ENCODE measurements around the gene JAK2.

DNA sequence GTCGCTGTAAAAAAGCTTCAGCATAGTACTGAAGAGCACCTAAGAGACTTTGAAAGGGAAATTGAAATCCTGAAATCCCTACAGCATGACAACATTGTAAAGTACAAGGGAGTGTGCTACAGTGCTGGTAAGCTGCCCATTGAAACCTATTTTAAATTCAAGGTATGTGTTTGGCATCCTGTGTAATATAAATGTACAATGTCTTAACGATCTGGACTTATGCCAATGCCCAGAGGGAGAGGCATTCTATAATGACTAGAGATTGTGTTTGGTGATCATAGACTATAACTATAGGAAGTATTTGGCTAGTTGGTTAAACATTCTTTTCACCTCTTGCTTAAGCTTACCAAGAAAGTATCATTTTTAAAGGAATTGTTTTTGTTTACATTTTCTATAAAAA, 104.7 kb downstream of the JAK2 start:
- TF ChIP-seq POLR2A (IDR thresholded peaks at IDR 0.05; ENCODE audit: low read depth, low read length) (no peak), SMC3 (IDR thresholded peaks at IDR 0.05; ENCODE audit: low read depth, low read length) (no peak), RAD21 (IDR thresholded peaks at IDR 0.05; ENCODE audit: low read length) (no peak), USF2 (IDR thresholded peaks at IDR 0.05; ENCODE audit: low read depth, low read length) (no peak), CHD1 (IDR thresholded peaks at IDR 0.05; ENCODE audit: low read depth, low read length) (no peak), MAZ (IDR thresholded peaks at IDR 0.05; ENCODE audit: borderline replicate concordance, low read depth, low read length) (no peak), CEBPB (IDR thresholded peaks at IDR 0.05; ENCODE audit: low read depth, low read length) (no peak), RCOR1 (IDR thresholded peaks at IDR 0.05; ENCODE audit: insufficient replicate concordance, low read length) (no peak), ELK1 (IDR thresholded peaks at IDR 0.05; ENCODE audit: borderline replicate concordance, low read depth, low read length) (no peak)
- TF ChIP-seq, protein P1, sequence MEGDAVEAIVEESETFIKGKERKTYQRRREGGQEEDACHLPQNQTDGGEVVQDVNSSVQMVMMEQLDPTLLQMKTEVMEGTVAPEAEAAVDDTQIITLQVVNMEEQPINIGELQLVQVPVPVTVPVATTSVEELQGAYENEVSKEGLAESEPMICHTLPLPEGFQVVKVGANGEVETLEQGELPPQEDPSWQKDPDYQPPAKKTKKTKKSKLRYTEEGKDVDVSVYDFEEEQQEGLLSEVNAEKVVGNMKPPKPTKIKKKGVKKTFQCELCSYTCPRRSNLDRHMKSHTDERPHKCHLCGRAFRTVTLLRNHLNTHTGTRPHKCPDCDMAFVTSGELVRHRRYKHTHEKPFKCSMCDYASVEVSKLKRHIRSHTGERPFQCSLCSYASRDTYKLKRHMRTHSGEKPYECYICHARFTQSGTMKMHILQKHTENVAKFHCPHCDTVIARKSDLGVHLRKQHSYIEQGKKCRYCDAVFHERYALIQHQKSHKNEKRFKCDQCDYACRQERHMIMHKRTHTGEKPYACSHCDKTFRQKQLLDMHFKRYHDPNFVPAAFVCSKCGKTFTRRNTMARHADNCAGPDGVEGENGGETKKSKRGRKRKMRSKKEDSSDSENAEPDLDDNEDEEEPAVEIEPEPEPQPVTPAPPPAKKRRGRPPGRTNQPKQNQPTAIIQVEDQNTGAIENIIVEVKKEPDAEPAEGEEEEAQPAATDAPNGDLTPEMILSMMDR (conservative IDR thresholded peaks at IDR 0.05; ENCODE audit: low read depth, low read length), result no peak
